Fibroblast of skin of back (primary cell): ENCODE results near the gene NR2F1.

ENCODE experiments used
- DNase-seq: peaks from one replicate; pipeline ENCODE4 v3.0.0-alpha.2; 2013

Gene NR2F1

GRCh38 chr5:93642526-93642925, 59.5 kb downstream of the NR2F1 start:
- DNase-seq: no peak
